OCI-LY7 (cell line): ENCODE measurements around the gene SMYD3.
"Not testable (repeated sequence)": the region's sequence is repeated elsewhere in the genome, so short reads cannot be mapped to it uniquely, and the experiment has no call there.

Source experiments
- CTCF ChIP-seq: fragments of 200-600 bp; sonication (generic); conservative IDR thresholded peaks from 2 replicates; pipeline ENCODE4 v1.5.1; 2014; ENCODE audit warnings: mild to moderate bottlenecking, antibody characterized with exemption, low read length, moderate library complexity, mixed read lengths
- EZH2phosphoT487 ChIP-seq: fragments of 200-600 bp; sonication (generic); IDR thresholded peaks from 2 replicates; pipeline ENCODE4 v1.6.1; 2018; ENCODE audit warnings: low read depth, borderline replicate concordance, mild to moderate bottlenecking, mixed run types, antibody characterized with exemption, low read length, moderate library complexity, mixed read lengths

- not testable (repeated sequence) for TF ChIP-seq CTCF, EZH2phosphoT487
These were observed 183.0 kb downstream of the SMYD3 start for GRCh38 chr1:246324033-246324432.
